UCSD-AML1 (cell line): ENCODE data around the gene MAEA.

Experiments
- DNase-seq: peaks from one replicate; lab custom pipeline; 2025; ENCODE audit not compliant: unreplicated experiment; lab: John Stamatoyannopoulos, UW

Gene MAEA

GRCh38 chr4:1349359-1350168 is 59.9 kb downstream of the MAEA start:
- no peak for DNase-seq

DNA sequence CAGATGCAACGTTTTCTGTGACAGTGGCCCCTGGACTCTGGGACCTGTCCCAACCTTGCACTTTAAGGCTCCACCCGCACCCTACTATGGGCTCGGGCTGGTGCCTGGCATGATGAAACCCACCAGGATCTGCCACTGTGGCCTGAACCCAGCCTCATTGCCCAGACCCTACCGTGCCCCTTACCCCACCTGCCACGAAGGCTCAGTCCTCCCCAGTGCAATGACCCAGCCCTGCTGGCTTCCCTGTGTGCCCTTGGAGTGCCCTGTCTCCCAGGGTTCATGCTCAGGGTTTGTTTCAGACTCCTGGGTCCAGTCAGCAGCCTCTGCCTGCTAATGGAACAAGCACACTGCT is 60.5 kb downstream of the MAEA start:
- DNase-seq: no peak

DNA sequence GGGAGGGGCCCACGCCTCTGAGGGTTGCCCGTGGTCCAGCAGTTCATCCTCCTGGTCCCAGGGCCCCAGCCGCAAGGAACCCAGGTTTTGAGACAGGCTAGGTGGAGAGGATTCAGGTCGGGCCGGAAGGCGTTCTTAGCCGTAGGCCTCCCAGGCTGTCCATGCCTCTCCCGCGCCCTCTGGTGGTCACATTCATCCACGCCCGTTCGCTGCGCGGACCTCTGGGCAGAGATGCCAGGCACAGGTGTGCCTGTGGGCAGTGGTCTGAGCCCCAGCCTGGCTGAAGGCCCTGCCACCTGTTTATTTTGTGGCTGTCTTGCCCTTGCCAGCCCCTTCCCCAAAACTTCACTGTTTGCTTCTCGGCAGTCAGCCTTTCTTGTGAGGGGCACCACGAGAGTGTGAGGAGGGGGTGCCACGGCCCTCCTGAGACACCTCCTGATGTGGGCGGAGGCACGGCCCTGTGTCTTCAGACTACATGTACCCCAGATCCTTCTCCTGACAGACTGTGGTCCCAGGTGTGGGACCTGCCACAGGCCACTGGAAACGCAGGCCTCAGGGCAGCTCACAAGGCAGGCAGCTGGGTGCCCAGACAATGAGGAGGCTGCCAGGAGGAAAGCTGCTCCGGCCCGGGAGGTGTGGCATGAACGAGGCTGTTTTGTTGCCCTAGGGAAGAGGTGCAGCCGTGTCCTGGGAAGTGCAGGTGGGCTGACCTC is 62.3 kb downstream of the MAEA start:
- peak; percentile 76 for DNase-seq

DNA sequence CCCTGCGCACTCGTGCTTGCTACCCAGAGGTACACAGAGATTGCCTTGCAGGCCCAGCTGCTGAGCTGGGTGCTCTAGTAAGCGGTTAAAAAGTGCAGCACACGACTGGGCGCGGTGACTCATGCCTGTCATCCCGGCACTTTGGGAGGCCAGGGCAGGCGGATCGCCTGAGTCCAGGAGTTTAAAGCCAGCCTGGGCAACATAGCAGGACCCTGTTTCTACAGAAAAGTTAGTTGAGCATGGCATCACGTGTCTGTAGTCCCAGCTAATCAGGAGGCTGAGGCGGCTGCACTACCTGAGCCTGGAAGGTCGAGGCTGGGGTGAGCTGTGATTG is 62.8 kb downstream of the MAEA start:
- no peak for DNase-seq

- DNase-seq: no peak
Measured at GRCh38 chr4:1353186-1354055, 63.7 kb downstream of the MAEA start.

GRCh38 chr4:1354136-1354982 is 64.7 kb downstream of the MAEA start:
- no peak for DNase-seq

DNA sequence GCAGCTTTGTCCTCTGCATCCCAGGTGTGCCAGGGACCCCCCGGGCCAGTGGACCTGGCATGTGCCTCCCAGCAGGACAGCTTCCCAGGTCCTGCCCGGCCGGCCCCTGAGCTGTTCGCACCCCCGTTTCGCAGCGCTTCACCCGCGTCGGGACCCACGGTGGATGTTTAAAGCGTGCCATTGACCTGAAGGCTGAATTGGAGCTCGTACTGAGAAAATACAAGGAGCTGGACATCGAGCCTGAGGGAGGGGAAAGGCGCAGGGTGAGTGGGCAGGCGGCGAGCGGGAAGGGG is 65.2 kb downstream of the MAEA start:
- no peak for DNase-seq

DNA sequence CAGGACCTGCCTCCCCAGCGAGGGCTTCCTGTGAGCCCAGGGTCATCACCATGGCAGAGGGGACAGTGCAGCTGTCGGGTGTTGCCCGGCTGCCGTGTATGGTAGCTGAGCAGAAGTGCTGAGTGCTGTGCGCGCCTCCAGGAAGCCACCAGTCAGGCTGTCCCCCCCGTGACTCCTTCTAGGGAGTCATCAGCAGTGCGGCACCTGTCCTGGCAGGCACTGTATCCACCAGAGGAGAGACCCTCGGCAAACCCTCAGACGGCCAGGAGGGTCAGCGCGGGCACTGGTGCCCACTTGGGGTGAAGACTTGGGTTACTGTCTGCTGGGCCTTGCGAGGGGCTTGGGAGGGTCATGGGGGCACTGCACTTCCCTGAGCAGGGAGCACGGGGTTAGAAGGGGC is 65.7 kb downstream of the MAEA start:
- DNase-seq: no peak

DNA sequence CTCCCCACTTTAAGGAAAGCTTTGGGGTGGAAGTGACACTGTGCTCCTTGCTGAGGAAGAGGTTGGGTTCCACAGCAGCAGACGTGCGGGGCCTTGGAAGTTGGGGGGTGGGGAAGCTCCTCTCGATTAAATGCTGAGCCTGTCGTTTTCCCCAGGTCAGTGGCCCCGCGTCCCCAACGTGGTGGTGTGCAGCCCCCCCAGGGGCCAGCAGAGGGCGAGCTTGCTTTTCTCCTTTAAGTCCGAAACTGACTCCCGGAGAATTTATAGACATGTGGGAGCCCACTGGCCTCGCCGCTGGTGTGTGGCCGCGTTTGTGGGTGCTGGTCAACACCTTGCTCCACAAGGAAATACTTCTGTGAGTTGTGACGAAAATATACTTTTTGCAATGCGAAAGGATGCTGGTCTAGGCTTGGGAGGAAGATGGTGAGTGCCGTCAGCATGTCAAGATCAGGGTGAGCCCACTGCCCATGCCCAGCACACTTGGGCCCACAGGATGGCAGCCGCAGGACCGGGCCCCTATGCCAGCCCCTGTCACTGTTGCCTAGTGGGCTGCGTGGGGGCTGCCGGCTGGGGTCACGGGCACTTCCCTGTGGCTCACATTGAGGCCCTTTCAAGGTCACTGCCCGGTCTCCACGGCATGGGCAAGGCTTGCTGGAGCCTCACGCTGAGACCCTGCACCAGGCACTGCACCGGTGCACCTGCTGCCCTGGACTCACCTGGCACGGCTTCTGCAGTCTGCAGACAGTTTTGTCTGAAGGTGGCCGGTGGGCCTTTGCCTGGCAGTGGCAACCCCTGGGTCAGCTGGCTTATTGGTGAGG is 66.7 kb downstream of the MAEA start:
- peak; percentile 51 for DNase-seq

GRCh38 chr4:1357356-1358248 is 67.9 kb downstream of the MAEA start:
- DNase-seq: no peak

- no peak for DNase-seq
Measured at GRCh38 chr4:1358421-1359143, 68.9 kb downstream of the MAEA start.

DNA sequence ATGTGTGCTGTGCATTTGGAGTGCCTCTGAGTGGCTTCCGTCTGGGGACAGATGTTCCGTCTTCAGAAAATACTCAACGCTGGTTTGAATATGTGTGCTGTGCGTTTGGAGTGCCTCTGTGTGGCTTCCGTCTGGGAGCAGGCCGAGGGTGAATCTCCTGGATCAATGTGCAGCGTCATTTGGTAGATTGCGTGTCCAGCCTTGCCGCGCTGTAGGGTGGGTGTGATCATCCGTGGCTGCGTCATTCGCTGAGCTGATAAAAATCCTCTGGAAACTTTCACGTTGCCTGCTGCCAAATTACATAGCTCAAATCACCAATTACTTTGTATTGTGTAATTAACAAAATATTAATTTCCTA is 69.4 kb downstream of the MAEA start:
- DNase-seq: no peak

- no peak for DNase-seq
Measured at GRCh38 chr4:1359976-1360375, 70.3 kb downstream of the MAEA start.

DNA sequence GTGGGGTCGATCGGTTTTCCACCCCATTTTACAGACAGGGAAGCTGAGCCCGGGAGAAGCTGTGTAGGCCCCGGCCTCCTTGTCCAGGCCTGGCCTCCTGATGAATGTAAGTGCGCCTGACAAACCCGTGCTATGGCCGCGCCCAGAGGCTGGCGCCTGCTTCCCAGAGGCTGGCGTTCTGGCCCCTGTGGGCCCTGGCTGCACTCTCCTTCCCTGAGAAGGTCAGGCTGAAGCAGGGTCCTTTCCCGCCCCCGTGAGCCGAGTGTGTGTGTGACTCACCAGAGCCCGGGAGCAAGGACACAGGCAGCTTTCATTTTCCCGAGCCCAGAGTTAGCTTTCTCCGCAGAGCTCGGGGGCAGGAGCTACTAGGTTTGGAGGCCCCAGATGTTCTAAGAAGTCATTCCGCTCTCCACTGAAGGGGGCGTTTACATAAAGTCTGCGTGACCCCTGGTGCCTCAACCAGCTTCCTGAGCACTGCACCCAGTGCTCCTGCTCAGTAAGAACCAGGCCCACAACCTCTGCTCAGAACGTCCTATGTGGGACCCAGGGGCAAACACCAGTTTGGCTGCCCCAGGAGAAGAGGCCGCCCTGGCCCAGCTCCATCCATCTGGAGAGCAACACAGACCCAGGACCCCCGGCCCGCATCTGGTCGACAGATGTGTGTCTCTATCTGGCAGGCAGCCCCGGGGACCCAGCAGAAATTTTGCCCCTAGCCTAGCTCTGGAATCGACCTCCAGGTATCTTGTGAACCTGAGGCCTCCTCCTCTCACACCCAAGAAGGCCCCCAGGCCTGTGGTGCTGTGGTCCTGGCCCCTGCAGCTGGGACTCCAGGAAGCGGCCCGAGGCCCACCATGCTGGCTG is 71.0 kb downstream of the MAEA start:
- no peak for DNase-seq

DNA sequence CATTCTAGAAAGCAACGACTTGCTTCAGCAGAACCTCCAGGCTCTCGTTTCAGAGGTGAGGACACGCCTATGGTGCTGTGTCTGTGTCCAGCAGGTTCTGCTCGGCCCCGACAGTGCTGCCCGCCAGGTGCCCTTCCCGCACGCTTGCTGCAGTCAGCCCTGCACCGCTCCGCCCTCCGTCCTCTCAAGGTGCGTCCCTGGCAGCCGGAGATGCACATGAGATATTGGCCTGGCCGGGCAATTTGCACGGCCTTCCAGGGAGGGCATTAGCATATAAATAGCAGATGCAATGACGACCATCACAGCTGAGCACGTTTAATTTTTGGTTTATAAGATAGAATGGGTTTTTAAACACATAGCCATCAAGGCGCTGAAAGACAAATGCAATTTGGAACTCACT is 71.7 kb downstream of the MAEA start:
- DNase-seq: no peak

- no peak for DNase-seq
Measured at GRCh38 chr4:1362046-1362445, 72.4 kb downstream of the MAEA start.

DNA sequence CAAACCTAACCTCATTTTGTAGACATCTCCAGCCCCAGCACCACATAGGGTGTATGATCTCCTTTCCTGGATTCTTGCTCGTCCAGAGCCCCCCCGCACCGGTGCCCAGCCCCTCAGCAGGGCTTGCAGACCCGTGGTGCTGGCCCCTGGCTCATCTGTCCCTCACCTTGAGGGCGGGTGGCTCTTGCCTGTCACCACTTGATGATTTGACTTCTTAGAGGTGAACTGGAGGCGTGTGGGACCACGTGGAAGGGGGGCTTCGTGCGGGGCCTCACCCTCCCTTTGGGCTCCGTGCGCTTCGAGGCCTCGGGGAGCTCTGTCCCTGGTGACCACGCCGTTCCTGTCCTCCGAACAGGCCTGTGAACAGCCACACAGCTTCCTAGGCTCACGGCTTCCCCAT is 72.8 kb downstream of the MAEA start:
- DNase-seq: no peak

- no peak for DNase-seq
Measured at GRCh38 chr4:1363513-1363912, 73.8 kb downstream of the MAEA start.
